Measurements from ENCODE around the gene CACNA1C.

Gene CACNA1C

GRCh38 chr12:2328661-2329060 is 275.9 kb downstream of the CACNA1C start:
- no peak for DNase-seq

GRCh38 chr12:2329661-2330210 is 276.9 kb downstream of the CACNA1C start:
- no peak for DNase-seq

- no peak for DNase-seq
These were observed 279.4 kb downstream of the CACNA1C start for GRCh38 chr12:2332236-2332635.

- DNase-seq, result no peak
These were observed 280.2 kb downstream of the CACNA1C start for GRCh38 chr12:2332947-2333346.

- no peak for DNase-seq
These were observed 280.9 kb downstream of the CACNA1C start for GRCh38 chr12:2333491-2334195.

- DNase-seq, result no peak
These were observed 281.5 kb downstream of the CACNA1C start for GRCh38 chr12:2334271-2334670.

- DNase-seq, result no peak
These were observed 281.9 kb downstream of the CACNA1C start for GRCh38 chr12:2334689-2335088.

GRCh38 chr12:2335109-2335508 is 282.3 kb downstream of the CACNA1C start:
- DNase-seq, result no peak

GRCh38 chr12:2335513-2335912 is 282.7 kb downstream of the CACNA1C start:
- DNase-seq, result no peak

GRCh38 chr12:2335916-2336315 is 283.1 kb downstream of the CACNA1C start:
- DNase-seq, result no peak

- DNase-seq, result peak; percentile 33 to 34
These were observed 283.6 kb downstream of the CACNA1C start for GRCh38 chr12:2336409-2336829.

GRCh38 chr12:2337031-2338010 is 284.5 kb downstream of the CACNA1C start:
- no peak for DNase-seq

GRCh38 chr12:2338381-2338780 is 285.6 kb downstream of the CACNA1C start:
- no peak for DNase-seq

- no peak for DNase-seq
These were observed 286.2 kb downstream of the CACNA1C start for GRCh38 chr12:2338991-2339431.

GRCh38 chr12:2341051-2341751 is 288.4 kb downstream of the CACNA1C start:
- no peak for DNase-seq

- DNase-seq, result no peak
These were observed 289.1 kb downstream of the CACNA1C start for GRCh38 chr12:2341871-2342270.

GRCh38 chr12:2343681-2344080 is 290.9 kb downstream of the CACNA1C start:
- DNase-seq, result no peak

GRCh38 chr12:2344476-2344875 is 291.7 kb downstream of the CACNA1C start:
- no peak for DNase-seq

- peak in 1 of 2 experiments; percentile 3 for DNase-seq
These were observed 292.1 kb downstream of the CACNA1C start for GRCh38 chr12:2344885-2345284.

GRCh38 chr12:2345902-2346301 is 293.1 kb downstream of the CACNA1C start:
- no peak for DNase-seq

GRCh38 chr12:2346416-2346815 is 293.6 kb downstream of the CACNA1C start:
- no peak for DNase-seq

GRCh38 chr12:2347137-2347843 is 294.5 kb downstream of the CACNA1C start:
- DNase-seq, result no peak
